Effector memory CD8-positive, alpha-beta T cell (primary cell): ENCODE results near the gene FUT9.
"Not testable (repeated sequence)": the region's sequence is repeated elsewhere in the genome, so short reads cannot be mapped to it uniquely, and the experiment has no call there.

ENCODE experiments used
- ATAC-seq: fragments of 150-1000 bp; cut with Tn5 transposase; replicated peaks from 2 replicates; pipeline ENCODE4 v1.10.0; 2021; ENCODE audit warnings: mild to moderate bottlenecking, moderate library complexity
- DNase-seq, 3 experiments: peaks; one replicate each; pipeline ENCODE4 v3.0.0; 2021
- H3K27ac Mint-ChIP-seq, 2 donors: one replicate each; pipeline ENCODE4 v1.8.0; 2022; ENCODE audit warnings: mild to moderate bottlenecking in 2 of 2, mixed read lengths in 2 of 2, moderate library complexity in 2 of 2
- H3K27me3 Mint-ChIP-seq, 2 donors: one replicate each; pipeline ENCODE4 v1.8.0; 2022; ENCODE audit warnings: mixed read lengths in 2 of 2
- H3K36me3 Mint-ChIP-seq: one replicate; pipeline ENCODE4 v1.8.0; 2022; ENCODE audit warnings: mild to moderate bottlenecking, moderate library complexity, mixed read lengths; ENCODE audit not compliant: insufficient read depth
- H3K4me1 Mint-ChIP-seq, 2 donors: one replicate each; pipeline ENCODE4 v1.8.0; 2022; ENCODE audit warnings: low read depth in 2 of 2, mixed read lengths in 2 of 2
- H3K4me3 Mint-ChIP-seq, 2 donors: one replicate each; pipeline ENCODE4 v1.8.0; 2022; ENCODE audit warnings: mild to moderate bottlenecking in 2 of 2, mixed read lengths in 2 of 2, moderate library complexity in 2 of 2
- H3K9me3 Mint-ChIP-seq, 2 donors: one replicate each; pipeline ENCODE4 v1.8.0; 2022; ENCODE audit warnings: mixed read lengths in 2 of 2

Gene FUT9

GRCh38 chr6:96213784-96214183 lies 198.0 kb downstream of the FUT9 start:
- Mint-ChIP-seq H3K9me3 (no peaks in the 10 kb centered on the region), H3K36me3 (no peaks in the 10 kb centered on the region), H3K4me1 (no peaks in the 10 kb centered on the region), H3K27ac (no peak overlapping the region), H3K4me3 (no peak overlapping the region), H3K27me3 (no peaks in the 10 kb centered on the region)
- DNase-seq: no peak
- ATAC-seq: no peak

- Mint-ChIP-seq H3K4me1 (no peaks in the 10 kb centered on the region), H3K4me3 (no peak overlapping the region), H3K9me3 (no peaks in the 10 kb centered on the region), H3K27ac (no peak overlapping the region), H3K36me3 (no peaks in the 10 kb centered on the region), H3K27me3 (peaks cover 7 to 8% of the 10 kb centered on the region in 2 donors)
- no peak for ATAC-seq
- no peak for DNase-seq
Observed at GRCh38 chr6:96223695-96224094, 207.9 kb downstream of the FUT9 start.

- peaks cover 7 to 8% of the 10 kb centered on the region in 2 donors for H3K27me3 Mint-ChIP-seq
- H3K9me3 Mint-ChIP-seq: no peaks in the 10 kb centered on the region
- no peaks in the 10 kb centered on the region for H3K4me1 Mint-ChIP-seq
- DNase-seq: no peak
- H3K27ac Mint-ChIP-seq: no peak overlapping the region
- H3K4me3 Mint-ChIP-seq: no peak overlapping the region
- no peak for ATAC-seq
- H3K36me3 Mint-ChIP-seq: no peaks in the 10 kb centered on the region
Observed at GRCh38 chr6:96227135-96227534, 211.4 kb downstream of the FUT9 start.

GRCh38 chr6:96234444-96234843 lies 218.7 kb downstream of the FUT9 start:
- ATAC-seq (no peak), DNase-seq (no peak)
- Mint-ChIP-seq H3K4me1 (no peaks in the 10 kb centered on the region), H3K36me3 (no peaks in the 10 kb centered on the region), H3K27me3 (peaks cover 0 to 33% of the 10 kb centered on the region in 2 donors), H3K9me3 (no peaks in the 10 kb centered on the region), H3K27ac (no peak overlapping the region), H3K4me3 (no peak overlapping the region)

GRCh38 chr6:96235927-96236326 lies 220.2 kb downstream of the FUT9 start:
- ATAC-seq: no peak
- Mint-ChIP-seq H3K27me3 (peaks cover 0 to 33% of the 10 kb centered on the region in 2 donors), H3K4me1 (no peaks in the 10 kb centered on the region), H3K4me3 (no peak overlapping the region), H3K27ac (no peak overlapping the region), H3K9me3 (no peaks in the 10 kb centered on the region), H3K36me3 (no peaks in the 10 kb centered on the region)
- no peak for DNase-seq

GRCh38 chr6:96236471-96236870 lies 220.7 kb downstream of the FUT9 start:
- Mint-ChIP-seq H3K36me3 (no peaks in the 10 kb centered on the region), H3K27me3 (peaks cover 0 to 33% of the 10 kb centered on the region in 2 donors), H3K4me3 (no peak overlapping the region), H3K27ac (no peak overlapping the region), H3K9me3 (no peaks in the 10 kb centered on the region), H3K4me1 (no peaks in the 10 kb centered on the region)
- ATAC-seq (no peak), DNase-seq (no peak)

GRCh38 chr6:96237638-96238347 lies 222.0 kb downstream of the FUT9 start:
- Mint-ChIP-seq H3K36me3 (no peaks in the 10 kb centered on the region), H3K4me1 (no peaks in the 10 kb centered on the region), H3K27ac (no peak overlapping the region), H3K9me3 (no peaks in the 10 kb centered on the region), H3K27me3 (peaks cover 0 to 33% of the 10 kb centered on the region in 2 donors), H3K4me3 (no peak overlapping the region)
- no peak for DNase-seq
- no peak for ATAC-seq

- no peaks in the 10 kb centered on the region for H3K9me3 Mint-ChIP-seq
- H3K27ac Mint-ChIP-seq: no peak overlapping the region
- H3K36me3 Mint-ChIP-seq: no peaks in the 10 kb centered on the region
- H3K4me1 Mint-ChIP-seq: peaks cover 0 to 5% of the 10 kb centered on the region in 2 donors
- ATAC-seq (no peak), DNase-seq (no peak)
- H3K4me3 Mint-ChIP-seq: no peak overlapping the region
- no peaks in the 10 kb centered on the region for H3K27me3 Mint-ChIP-seq
Observed at GRCh38 chr6:96246563-96246962, 230.8 kb downstream of the FUT9 start.

GRCh38 chr6:96249755-96250154 lies 234.0 kb downstream of the FUT9 start:
- DNase-seq (no peak), ATAC-seq (no peak)
- Mint-ChIP-seq H3K27ac (no peak overlapping the region), H3K4me3 (no peak overlapping the region), H3K36me3 (no peaks in the 10 kb centered on the region), H3K9me3 (no peaks in the 10 kb centered on the region), H3K27me3 (peaks cover 0 to 3% of the 10 kb centered on the region in 2 donors), H3K4me1 (peaks cover 0 to 5% of the 10 kb centered on the region in 2 donors)

- Mint-ChIP-seq H3K27ac (no peak overlapping the region), H3K36me3 (no peaks in the 10 kb centered on the region), H3K27me3 (peaks cover 13% of the 10 kb centered on the region in 2 donors), H3K9me3 (no peaks in the 10 kb centered on the region), H3K4me1 (peaks cover 0 to 3% of the 10 kb centered on the region in 2 donors), H3K4me3 (no peak overlapping the region)
- no peak for DNase-seq
- ATAC-seq: no peak
Observed at GRCh38 chr6:96257751-96258150, 242.0 kb downstream of the FUT9 start.

GRCh38 chr6:96260787-96261430 lies 245.1 kb downstream of the FUT9 start:
- H3K4me3 Mint-ChIP-seq, H3K27ac Mint-ChIP-seq, H3K9me3 Mint-ChIP-seq, DNase-seq, ATAC-seq, H3K4me1 Mint-ChIP-seq, H3K36me3 Mint-ChIP-seq: not testable (repeated sequence)
- peaks cover 13 to 15% of the 10 kb centered on the region in 2 donors for H3K27me3 Mint-ChIP-seq
